GOT3 (cell line): ENCODE measurements around the gene RNF166.

ENCODE experiments used
- DNase-seq: peaks from one replicate; lab custom pipeline; 2025; ENCODE audit warnings: mixed read lengths; lab: John Stamatoyannopoulos, UW

The RNF166 gene

DNA sequence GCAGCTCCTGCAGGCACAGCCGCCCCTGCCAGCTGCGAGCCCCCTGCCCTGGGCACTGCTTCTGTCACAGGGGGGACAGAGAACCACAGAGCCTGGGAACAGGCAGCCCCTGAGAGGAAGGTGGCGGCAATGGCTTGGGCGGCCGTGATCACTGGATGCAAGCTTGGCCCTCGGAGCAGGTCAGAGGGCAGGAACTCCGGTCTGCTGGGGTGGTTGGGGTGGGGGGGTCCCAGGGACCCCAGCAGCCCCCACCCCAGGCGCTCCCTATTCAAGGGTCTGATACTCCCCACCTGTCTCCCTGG lies 53.5 kb downstream of the RNF166 start:
- DNase-seq, result no peak

DNA sequence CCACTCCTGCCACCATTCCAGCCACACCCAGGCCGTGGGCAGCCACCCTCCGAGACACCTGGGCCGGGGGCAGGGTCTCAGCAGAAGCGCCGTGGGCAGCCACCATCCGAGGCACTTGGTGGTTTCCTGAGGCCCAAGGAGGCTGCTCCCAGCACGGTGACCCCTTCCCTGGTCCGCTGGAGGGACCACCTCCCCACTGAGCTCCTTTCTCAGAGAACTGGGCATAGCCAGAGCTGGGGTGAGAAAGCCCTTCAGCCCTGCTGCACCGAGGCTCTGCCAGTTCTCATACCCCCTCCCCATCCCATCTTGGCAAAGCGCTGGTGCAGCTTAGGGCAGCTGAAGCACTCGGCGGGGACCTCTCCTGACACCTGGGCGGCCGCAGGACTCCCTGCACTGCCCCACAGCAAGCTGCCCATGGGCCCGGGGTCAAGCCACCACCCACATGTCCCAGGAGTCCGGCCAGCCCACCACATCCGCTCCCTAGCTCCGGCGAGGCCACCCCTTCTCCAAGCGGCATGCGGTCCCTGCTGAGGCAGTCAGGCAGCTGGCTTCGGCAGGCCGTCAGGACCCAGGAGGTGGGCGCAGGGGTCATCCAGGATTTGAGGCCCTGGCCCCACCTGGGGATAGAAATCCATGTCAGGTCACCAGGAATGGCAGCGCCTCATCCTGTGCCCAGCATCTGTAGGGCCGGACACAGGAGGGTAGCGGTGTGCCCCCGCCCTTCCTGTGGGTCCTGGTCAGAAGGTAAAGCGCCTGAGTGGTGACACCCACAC lies 54.0 kb downstream of the RNF166 start:
- no peak for DNase-seq

GRCh38 chr16:88651276-88651988 lies 54.8 kb downstream of the RNF166 start:
- DNase-seq, result no peak

GRCh38 chr16:88650749-88651275 lies 55.4 kb downstream of the RNF166 start, which contains the start of gene CYBA:
TSS of gene CYBA (minus strand) at chr16:88651053. CDS start at chr16:88651013, 40 bp downstream.
- peak; percentile 23 for DNase-seq

GRCh38 chr16:88649924-88650748 lies 56.1 kb downstream of the RNF166 start:
- no peak for DNase-seq

GRCh38 chr16:88649195-88649923 lies 56.8 kb downstream of the RNF166 start:
- DNase-seq, result no peak

DNA sequence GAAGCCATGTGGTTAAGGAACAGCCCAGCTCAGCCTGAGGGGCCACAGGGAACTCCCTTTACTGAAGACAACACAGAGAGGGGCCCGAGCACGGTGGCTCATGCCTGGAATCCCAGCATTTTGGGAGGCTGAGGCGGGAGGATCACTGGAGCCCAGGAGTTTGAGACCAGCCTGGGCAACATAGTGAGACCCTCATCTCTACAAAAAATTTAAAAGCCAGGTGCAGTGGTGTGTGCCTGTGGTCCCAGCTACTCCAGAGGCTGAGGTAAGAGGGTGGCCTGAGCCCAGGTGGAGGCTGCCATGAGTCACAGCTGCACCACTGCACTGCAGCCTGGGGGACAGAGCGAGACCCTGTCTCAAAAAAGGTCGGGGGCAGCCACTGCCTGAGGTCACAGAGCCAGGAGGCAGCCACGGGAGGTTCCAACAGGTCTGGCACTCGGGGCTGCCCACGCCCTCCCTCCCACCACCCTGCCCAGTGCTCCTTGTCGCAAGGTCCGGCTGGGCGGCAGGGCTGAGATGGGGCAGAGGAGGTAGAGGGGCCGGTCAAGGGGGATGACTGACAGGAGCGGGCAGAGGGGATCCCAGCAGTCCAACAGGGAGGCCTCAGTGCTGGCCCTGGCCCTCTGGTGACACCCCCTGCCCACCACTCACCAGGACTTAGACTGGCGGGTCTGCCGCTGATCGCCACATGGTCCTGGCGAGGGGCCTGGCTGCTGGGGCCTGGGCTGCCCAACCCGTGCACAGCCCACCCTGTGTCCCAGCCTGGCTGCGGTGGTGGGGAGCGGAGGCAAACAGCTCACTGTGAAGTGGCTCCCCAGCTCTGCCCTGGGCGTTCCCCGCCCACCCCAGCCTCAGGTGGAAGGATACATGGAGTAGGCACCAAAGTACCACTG lies 58.8 kb downstream of the RNF166 start:
- DNase-seq, result no peak
